ENCODE data around the gene GRK1. TPM values are rescaled to one million over a fixed set of nuclear protein-coding genes. Genes with fewer than 3 reads are reported as not detected.
A peak's percentile ranks its signal among the peaks of the same experiment; 100 is the strongest.

The GRK1 gene
- total RNA-seq, 1 donor: not detected

DNA sequence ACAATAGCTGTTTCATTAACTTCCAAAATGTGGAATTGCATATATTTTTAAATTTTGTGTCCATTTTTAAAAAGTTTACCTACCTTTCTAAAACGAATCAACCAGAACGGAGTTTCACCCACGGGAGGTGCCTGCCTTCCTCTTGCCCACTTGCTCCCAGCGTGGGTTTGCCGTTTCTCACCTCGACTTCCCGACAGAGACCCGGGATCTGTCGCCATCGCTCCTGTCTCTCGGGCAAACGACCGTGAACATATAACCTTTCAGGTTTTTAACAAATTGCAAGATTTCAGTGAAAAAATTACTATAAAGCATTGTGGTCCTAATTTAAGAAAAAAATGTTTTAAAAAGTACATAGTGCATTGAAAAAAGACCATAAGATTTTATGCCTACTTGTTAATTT lies 96.2 kb downstream of the GRK1 start:
- H3K4me3 ChIP-seq (ENCODE audit: low read depth, low read length): no peak overlapping the region
- TF ChIP-seq, protein P1, sequence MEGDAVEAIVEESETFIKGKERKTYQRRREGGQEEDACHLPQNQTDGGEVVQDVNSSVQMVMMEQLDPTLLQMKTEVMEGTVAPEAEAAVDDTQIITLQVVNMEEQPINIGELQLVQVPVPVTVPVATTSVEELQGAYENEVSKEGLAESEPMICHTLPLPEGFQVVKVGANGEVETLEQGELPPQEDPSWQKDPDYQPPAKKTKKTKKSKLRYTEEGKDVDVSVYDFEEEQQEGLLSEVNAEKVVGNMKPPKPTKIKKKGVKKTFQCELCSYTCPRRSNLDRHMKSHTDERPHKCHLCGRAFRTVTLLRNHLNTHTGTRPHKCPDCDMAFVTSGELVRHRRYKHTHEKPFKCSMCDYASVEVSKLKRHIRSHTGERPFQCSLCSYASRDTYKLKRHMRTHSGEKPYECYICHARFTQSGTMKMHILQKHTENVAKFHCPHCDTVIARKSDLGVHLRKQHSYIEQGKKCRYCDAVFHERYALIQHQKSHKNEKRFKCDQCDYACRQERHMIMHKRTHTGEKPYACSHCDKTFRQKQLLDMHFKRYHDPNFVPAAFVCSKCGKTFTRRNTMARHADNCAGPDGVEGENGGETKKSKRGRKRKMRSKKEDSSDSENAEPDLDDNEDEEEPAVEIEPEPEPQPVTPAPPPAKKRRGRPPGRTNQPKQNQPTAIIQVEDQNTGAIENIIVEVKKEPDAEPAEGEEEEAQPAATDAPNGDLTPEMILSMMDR (IDR thresholded peaks at IDR 0.05; ENCODE audit: insufficient read depth, low read depth, low read length): no peak
- DNase-seq (ENCODE audit: low read depth): no peak

DNA sequence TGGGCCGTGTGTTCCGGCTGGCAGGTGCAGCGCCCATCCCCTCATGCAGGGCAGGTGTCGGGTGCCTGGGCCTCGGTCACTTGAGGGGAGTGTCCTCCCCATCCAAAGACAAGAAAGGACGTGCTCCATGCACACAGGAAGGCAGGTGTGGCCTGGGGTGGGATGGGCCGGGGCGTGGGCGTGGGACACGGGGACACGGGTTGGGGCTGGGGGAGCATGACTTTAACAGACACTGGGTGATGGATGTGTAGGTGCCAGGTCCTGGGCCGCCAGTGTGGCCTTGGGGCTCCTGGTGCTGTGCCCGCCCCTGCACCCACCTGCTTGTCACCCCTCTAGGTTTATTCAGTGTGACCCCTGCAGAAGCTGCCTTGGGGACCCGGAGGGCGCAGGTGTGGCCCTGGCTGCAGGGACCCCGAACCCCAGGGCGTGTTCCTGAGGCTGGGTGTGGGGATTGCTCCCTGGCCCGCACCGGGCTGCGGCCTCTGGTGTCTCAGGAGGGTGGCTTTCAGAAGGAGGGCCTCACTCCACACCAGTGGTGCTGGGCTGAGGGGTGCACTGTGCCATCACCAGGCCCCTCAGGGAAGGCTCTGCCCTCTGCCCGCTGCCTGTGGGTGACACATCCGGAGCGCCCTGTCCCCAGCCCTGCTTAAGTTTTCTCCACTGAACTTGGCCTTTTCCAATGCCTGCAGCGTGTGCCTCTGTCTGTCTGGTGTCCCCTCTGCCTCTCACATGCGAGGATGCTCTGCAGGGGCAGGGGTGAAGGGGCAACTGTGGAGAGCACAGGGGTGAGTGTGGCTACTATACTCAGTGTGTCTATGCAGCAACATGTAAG lies 97.2 kb downstream of the GRK1 start:
- DNase-seq (ENCODE audit: low read depth): no peak
- no peak overlapping the region for H3K4me3 ChIP-seq (ENCODE audit: low read depth, low read length)
- TF ChIP-seq, protein P1 (IDR thresholded peaks at IDR 0.05; ENCODE audit: insufficient read depth, low read depth, low read length): no peak

DNA sequence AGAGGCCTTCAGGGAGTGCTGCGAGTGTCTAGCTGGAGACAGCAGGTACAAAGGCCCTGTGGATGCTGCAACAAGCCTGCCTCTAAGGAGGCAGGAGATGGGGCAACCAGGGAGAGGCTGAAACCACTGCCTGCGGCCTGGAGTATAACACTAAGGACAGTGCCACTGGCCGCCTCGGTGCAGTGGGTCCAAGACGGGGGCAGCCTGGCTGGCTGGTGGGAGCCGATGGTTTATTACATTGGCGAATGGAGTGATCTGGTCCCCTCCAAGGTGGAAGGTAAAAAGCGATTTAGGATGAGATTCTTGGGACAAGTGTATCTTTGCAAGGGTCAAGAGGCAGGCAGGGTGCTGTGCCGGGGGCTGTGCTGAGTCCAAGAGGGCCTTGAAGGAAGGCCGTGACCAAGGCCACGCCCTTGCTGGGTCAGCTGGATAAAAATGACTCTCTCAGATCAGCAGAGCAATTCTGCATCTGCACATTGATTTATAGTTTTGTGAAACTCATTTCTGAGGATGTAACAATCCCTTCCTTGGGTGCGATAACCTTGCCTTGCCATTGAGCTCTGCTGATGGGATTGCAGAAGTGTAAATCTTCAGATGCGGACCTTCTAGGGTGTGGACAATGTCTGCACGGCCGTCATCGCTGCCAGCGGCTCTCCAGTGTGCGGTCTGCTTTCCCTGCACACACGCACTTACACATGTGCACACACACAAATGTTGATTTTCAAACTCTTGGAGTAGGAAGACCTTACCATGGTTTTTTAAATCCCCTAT lies 98.0 kb downstream of the GRK1 start:
- H3K4me3 ChIP-seq (ENCODE audit: low read depth, low read length): no peak overlapping the region
- no peak for DNase-seq (ENCODE audit: low read depth)
- TF ChIP-seq, protein P1 (IDR thresholded peaks at IDR 0.05; ENCODE audit: insufficient read depth, low read depth, low read length): no peak

DNA sequence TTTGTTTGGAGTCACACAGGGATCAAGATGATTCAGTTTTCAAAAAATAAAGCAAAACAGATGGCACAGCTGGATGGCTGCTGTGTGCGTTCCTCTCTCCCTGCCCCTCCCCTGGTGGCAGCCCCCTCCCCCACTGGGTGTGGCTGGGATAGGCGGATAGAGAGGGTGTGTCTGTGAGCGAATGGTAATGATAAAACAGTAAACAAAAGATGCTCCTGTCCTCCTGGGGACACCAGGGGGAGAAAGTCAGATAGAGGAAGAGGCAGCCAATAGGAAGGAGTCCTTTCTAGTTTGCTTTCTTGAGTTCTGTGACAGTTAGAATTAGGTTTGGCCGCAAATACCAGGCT lies 98.5 kb downstream of the GRK1 start:
- no peak overlapping the region for H3K4me3 ChIP-seq (ENCODE audit: low read depth, low read length)
- TF ChIP-seq, protein P1 (IDR thresholded peaks at IDR 0.05; ENCODE audit: insufficient read depth, low read depth, low read length): no peak
- DNase-seq (ENCODE audit: low read depth): peak; percentile 11

DNA sequence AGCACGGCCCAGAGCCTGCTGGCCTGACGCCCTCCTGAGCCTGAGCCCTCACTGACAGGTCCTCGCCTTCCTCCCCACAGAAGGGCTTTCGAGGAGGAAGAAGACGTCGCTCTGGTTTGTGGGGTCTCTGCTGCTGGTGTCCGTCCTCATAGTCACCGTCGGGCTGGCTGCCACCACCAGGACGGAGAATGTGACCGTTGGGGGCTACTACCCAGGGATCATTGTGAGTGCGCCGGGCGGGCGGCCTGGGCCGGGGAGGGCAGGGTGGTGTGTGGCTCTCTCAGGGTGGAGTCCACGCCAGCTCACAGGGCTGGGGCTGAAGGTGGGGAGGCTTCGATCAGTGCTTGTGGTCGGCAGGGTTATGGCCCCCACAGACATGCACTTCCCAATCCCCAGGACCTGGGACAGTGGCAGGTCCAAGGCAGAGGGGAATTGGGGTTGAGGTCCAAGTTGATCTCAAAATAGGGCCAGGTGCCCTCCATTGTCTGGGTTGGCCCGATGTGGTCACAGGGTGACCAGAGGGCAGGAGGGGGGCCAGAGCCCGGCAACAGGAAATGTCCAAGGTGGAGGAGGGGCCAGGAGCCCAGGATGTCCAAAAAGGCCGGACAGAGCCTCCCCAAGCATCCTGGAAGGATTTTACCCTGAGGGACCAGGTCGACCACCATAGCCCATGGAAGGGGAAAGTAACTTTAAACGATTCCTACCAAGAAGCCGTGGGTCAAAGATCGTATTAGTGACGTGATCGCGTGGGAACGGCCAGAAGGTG lies 99.2 kb downstream of the GRK1 start:
- no peak for DNase-seq (ENCODE audit: low read depth)
- TF ChIP-seq, protein P1 (IDR thresholded peaks at IDR 0.05; ENCODE audit: insufficient read depth, low read depth, low read length): no peak
- H3K4me3 ChIP-seq (ENCODE audit: low read depth, low read length): no peak overlapping the region

DNA sequence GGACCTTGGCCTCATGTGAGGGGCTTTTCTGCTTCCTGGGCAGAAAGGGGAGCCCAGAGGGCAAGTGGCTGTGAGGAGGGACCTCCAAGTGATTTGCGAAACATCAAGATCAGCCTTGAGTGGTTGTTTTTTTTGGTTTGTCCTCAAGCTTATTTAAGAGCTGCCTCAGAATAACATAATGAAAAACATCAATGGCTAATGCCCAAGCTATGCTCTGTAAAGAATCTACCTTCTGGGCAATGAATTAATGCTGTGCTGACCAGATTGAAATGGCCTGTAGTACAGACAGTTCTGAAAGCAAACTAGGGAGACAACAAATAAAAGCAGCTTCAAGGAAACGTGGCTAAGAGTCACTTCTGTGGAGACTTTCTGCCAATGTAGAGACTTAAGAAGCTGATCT lies 100.3 kb downstream of the GRK1 start:
- TF ChIP-seq, protein P1 (IDR thresholded peaks at IDR 0.05; ENCODE audit: insufficient read depth, low read depth, low read length): no peak
- DNase-seq (ENCODE audit: low read depth): no peak

More for the DNA sequence above, 100.3 kb downstream of the GRK1 start:
- no peak overlapping the region for H3K4me3 ChIP-seq (ENCODE audit: low read depth, low read length)
